Uterus (tissue), 2 donors: ENCODE data around the gene DNAAF9.

Source experiments
- POLR2A ChIP-seq, 2 donors: fragments of 450-650 bp; IDR thresholded peaks; one replicate each; pipeline ENCODE4 v1.6.1; 2016; ENCODE audit warnings: antibody characterized with exemption in 2 of 2, mild to moderate bottlenecking in 1 of 2, moderate library complexity in 1 of 2
- TF ChIP-seq, protein P1 (sequence below), 4 experiments: fragments of 200-600 bp in 2 of 4; fragments of 450-650 bp in 2 of 4; sonication (generic) in 2 of 4; IDR thresholded peaks; one replicate each; pipeline ENCODE4 v1.5.1; 2016 to 2019; ENCODE audit warnings: antibody characterized with exemption in 4 of 4, mild to moderate bottlenecking in 2 of 4, moderate library complexity in 1 of 4

GRCh38 chr20:3452690-3453089 lies 45.2 kb upstream of the DNAAF9 start:
- TF ChIP-seq, protein P1, sequence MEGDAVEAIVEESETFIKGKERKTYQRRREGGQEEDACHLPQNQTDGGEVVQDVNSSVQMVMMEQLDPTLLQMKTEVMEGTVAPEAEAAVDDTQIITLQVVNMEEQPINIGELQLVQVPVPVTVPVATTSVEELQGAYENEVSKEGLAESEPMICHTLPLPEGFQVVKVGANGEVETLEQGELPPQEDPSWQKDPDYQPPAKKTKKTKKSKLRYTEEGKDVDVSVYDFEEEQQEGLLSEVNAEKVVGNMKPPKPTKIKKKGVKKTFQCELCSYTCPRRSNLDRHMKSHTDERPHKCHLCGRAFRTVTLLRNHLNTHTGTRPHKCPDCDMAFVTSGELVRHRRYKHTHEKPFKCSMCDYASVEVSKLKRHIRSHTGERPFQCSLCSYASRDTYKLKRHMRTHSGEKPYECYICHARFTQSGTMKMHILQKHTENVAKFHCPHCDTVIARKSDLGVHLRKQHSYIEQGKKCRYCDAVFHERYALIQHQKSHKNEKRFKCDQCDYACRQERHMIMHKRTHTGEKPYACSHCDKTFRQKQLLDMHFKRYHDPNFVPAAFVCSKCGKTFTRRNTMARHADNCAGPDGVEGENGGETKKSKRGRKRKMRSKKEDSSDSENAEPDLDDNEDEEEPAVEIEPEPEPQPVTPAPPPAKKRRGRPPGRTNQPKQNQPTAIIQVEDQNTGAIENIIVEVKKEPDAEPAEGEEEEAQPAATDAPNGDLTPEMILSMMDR (IDR thresholded peaks at IDR 0.05): no peak
- no peak for TF ChIP-seq POLR2A (IDR thresholded peaks at IDR 0.05)
